Activated CD8-positive, alpha-beta T cell treated with anti-CD3 and anti-CD28 coated beads, Interleukin-2, amount 10 ng/mL, durations not matched to agents 7 days and 5 days (primary cell): ENCODE measurements around the gene MXI1. TPM values are rescaled to one million over a fixed set of nuclear protein-coding genes. Genes with fewer than 3 reads are reported as not detected.
A peak's percentile ranks its signal among the peaks of the same experiment; 100 is the strongest.

Source experiments
- ATAC-seq: fragments of 150-1000 bp; cut with Tn5 transposase; one replicate; pipeline ENCODE4 v1.10.0; 2021; ENCODE audit warnings: moderate library complexity
- CTCF ChIA-PET: fragments of 350-600 bp; sonication (Branson Sonifier 250); formaldehyde crosslinking; loops from one replicate; lab custom pipeline; 2021; ENCODE audit warnings: antibody characterized with exemption; lab: Charles Lee
- POLR2A ChIA-PET: fragments of 350-600 bp; sonication (Branson Sonifier 250); formaldehyde crosslinking; loops from one replicate; lab custom pipeline; 2021; ENCODE audit warnings: antibody characterized with exemption; lab: Charles Lee
- DNase-seq: peaks from one replicate; pipeline ENCODE4 v3.0.0-alpha.2; 2020
- H3K27ac Mint-ChIP-seq: one replicate; pipeline ENCODE4 v1.8.0; 2021; ENCODE audit warnings: mild to moderate bottlenecking, mixed read lengths
- H3K27me3 Mint-ChIP-seq: one replicate; pipeline ENCODE4 v1.8.0; 2021; ENCODE audit warnings: low read depth, mixed read lengths
- H3K36me3 Mint-ChIP-seq: one replicate; pipeline ENCODE4 v1.8.0; 2021; ENCODE audit warnings: low read depth, mixed read lengths
- H3K4me1 Mint-ChIP-seq: one replicate; pipeline ENCODE4 v1.8.0; 2021; ENCODE audit warnings: low read depth, mixed read lengths
- H3K4me3 Mint-ChIP-seq: one replicate; pipeline ENCODE4 v1.8.0; 2021; ENCODE audit warnings: mild to moderate bottlenecking, mixed read lengths
- H3K9me3 Mint-ChIP-seq: one replicate; pipeline ENCODE4 v1.8.0; 2022; ENCODE audit warnings: mixed read lengths; ENCODE audit not compliant: insufficient read depth
- total RNA-seq, 2 experiments: library from RNA; stranded (reverse); gene quantifications; one replicate each; pipeline ENCODE4 v1.2.3, GENCODE V29; 2021

Gene MXI1
- total RNA-seq, 2 experiments from 2014 or later: 11.3 to 12.3 TPM

DNA sequence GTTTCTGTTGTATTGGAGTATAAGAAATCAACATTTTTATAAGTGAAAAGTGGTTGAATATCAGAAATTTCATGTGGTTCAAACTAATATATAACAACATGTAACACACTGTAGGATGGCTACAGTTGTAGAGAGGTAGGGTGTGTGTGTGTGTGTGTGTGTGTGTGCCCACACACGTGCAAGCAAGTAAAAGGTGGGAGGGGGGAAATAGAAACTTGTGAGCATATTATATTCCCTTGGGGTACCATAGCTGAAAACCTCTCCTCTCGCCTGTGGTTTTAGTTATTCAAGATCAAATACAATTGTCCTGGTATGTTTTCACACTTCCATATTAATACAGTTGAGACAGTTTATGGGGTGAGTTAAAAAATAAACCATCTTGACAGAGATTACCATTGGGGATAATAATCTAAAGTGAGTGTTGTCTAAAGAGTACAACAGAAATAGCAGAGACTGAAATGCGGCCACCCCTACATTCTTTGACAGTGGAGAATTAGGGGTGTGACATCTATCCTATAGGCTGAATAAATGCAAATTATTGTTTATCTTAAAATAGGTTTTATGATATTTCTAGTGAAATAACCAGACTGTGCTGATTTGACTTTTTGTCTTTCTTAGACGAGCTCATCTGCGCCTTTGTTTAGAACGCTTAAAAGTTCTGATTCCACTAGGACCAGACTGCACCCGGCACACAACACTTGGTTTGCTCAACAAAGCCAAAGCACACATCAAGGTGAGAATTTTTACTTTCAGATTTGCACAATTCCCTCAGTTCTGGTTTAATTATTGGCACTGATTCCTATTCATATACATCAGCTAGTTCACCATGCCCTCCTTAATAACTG lies 71.4 kb downstream of the MXI1 start:
- peaks cover 20% of the 10 kb centered on the region for H3K4me1 Mint-ChIP-seq
- ATAC-seq (no peak), DNase-seq (no peak)
- H3K4me3 Mint-ChIP-seq: no peak overlapping the region
- H3K27me3 Mint-ChIP-seq: peaks cover 20% of the 10 kb centered on the region
- no peaks in the 10 kb centered on the region for H3K9me3 Mint-ChIP-seq
- no peak overlapping the region for H3K27ac Mint-ChIP-seq
- ChIA-PET POLR2A (interaction anchor here (0.6 kb wide), 1 partner anchor 68 kb away, joined by 3 read pairs; no protein-coding TSS in a partner anchor), CTCF (interaction anchor here (0.6 to 3.5 kb wide), 35 partner anchors 9 to 401 kb away, joined by 3 to 89 read pairs (median 4); partner anchors contain the start of gene MXI1)
- no peaks in the 10 kb centered on the region for H3K36me3 Mint-ChIP-seq

DNA sequence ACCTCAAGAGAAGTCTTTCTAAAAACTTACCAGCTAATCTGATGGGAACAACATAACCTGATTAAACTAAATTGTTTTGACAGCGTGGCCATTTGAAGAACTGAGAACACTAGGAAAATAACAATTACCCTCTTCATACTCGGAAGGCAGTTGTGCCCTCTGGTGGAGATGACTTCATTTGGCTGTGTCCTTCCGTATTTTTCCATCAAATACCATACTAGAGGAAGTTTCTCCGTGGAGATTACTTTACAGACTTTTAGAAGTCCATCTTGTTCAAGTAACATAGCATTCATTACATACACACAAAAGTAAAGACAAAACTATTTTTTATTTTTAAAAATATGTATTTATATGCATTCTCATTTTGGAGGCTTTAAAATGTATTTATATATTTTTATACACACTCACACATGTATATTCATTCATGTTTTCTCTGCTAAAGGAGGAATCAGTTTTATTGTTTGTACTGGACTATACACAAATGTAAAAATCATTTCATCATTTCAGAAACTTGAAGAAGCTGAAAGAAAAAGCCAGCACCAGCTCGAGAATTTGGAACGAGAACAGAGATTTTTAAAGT lies 72.1 kb downstream of the MXI1 start:
- DNase-seq (peak; percentile 58), ATAC-seq (peak; percentile 53)
- peaks cover 17% of the 10 kb centered on the region for H3K4me1 Mint-ChIP-seq
- ChIA-PET POLR2A (interaction anchor here (0.6 kb wide), 1 partner anchor 69 kb away, joined by 3 read pairs; no protein-coding TSS in a partner anchor), CTCF (interaction anchor here (0.6 to 3.5 kb wide), 33 partner anchors 10 to 402 kb away, joined by 3 to 89 read pairs (median 4); partner anchors contain the start of genes MXI1 and SMNDC1)
- H3K27ac Mint-ChIP-seq: no peak overlapping the region
- H3K4me3 Mint-ChIP-seq: no peak overlapping the region
- H3K36me3 Mint-ChIP-seq: peaks cover under 1% of the 10 kb centered on the region
- peaks cover 19% of the 10 kb centered on the region for H3K27me3 Mint-ChIP-seq
- no peaks in the 10 kb centered on the region for H3K9me3 Mint-ChIP-seq

DNA sequence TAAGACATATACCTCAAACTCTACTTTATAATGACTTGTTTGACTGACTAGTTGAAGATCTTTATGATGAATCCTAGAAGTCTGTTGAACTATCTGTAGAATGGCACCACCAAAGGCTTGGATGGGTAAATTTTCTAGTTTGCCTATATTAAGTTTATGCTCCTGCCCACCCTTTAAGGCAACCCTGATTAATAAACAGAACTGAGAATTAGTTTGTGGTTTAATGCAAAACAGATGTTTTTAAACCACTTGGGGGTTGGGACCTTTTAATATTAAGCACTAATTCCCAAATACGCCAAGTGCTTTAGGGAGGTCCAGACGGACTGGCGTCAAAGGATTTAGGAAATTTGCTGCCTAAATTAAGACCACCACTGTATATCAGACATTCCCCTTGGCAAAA lies 76.9 kb downstream of the MXI1 start:
- no peak overlapping the region for H3K4me3 Mint-ChIP-seq
- H3K4me1 Mint-ChIP-seq: peaks cover 2% of the 10 kb centered on the region
- ATAC-seq: no peak
- no peaks in the 10 kb centered on the region for H3K27me3 Mint-ChIP-seq
- DNase-seq: no peak
- peaks cover 17% of the 10 kb centered on the region for H3K36me3 Mint-ChIP-seq
- no peak overlapping the region for H3K27ac Mint-ChIP-seq
- CTCF ChIA-PET: interaction anchor here (0.6 to 4.1 kb wide), 3 partner anchors 12 to 146 kb away, joined by 3 to 17 read pairs (median 3); no protein-coding TSS in a partner anchor
- POLR2A ChIA-PET: no interaction called here
- no peaks in the 10 kb centered on the region for H3K9me3 Mint-ChIP-seq

DNA sequence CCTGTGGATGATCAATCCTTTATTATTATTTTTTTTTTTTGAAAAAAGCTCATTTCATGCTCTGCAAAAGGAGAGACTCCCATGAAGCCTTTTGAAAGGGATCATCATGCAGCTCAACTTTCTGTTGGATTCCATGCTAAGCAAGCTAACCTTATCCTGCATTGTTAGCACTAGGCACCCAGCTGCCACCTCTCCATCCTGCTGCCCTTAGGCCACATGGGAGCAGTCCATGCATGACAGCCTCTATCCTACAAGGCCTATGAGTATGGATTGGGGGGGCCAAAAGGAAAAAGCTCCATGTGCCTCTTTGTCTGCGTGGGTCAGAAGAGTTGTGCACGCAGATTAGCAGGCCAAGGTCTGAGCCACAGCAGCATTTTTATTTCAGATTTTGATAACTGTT lies 78.1 kb downstream of the MXI1 start:
- ChIA-PET POLR2A (interaction anchor here (0.6 to 1.5 kb wide), 2 partner anchors 22 to 283 kb away, joined by 3 read pairs; no protein-coding TSS in a partner anchor), CTCF (interaction anchor here (0.7 to 4.1 kb wide), 6 partner anchors 11 to 1752 kb away, joined by 3 to 17 read pairs (median 3); no protein-coding TSS in a partner anchor)
- ATAC-seq (no peak), DNase-seq (no peak)
- Mint-ChIP-seq H3K4me1 (no peaks in the 10 kb centered on the region), H3K27me3 (no peaks in the 10 kb centered on the region), H3K36me3 (peaks cover 21% of the 10 kb centered on the region), H3K9me3 (no peaks in the 10 kb centered on the region), H3K4me3 (no peak overlapping the region), H3K27ac (no peak overlapping the region)

DNA sequence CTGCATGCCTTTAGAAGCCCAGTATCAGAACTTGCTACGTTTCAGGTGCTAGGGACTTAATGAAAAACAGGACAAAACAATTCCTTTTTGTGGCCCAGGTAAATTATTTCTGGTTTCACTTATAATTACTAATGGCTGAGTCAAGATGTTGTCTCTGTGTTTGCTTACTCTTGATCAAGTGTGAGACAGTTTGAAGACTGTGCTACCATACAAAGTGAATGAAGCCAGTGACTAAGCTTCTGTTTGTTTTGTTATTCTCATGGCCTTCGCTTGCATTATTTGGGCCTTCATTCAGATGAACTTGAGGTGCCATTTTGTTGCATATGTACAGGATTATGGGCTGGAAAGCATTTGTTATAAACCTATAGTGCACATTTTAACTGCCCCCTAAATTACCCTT lies 79.4 kb downstream of the MXI1 start:
- DNase-seq (no peak), ATAC-seq (no peak)
- Mint-ChIP-seq H3K27me3 (no peaks in the 10 kb centered on the region), H3K9me3 (no peaks in the 10 kb centered on the region), H3K4me3 (no peak overlapping the region), H3K4me1 (no peaks in the 10 kb centered on the region), H3K36me3 (peaks cover 25% of the 10 kb centered on the region), H3K27ac (no peak overlapping the region)
- ChIA-PET CTCF (interaction anchor here (1.4 kb wide), 1 partner anchor 149 kb away, joined by 5 read pairs; no protein-coding TSS in a partner anchor), POLR2A (no interaction called here)

DNA sequence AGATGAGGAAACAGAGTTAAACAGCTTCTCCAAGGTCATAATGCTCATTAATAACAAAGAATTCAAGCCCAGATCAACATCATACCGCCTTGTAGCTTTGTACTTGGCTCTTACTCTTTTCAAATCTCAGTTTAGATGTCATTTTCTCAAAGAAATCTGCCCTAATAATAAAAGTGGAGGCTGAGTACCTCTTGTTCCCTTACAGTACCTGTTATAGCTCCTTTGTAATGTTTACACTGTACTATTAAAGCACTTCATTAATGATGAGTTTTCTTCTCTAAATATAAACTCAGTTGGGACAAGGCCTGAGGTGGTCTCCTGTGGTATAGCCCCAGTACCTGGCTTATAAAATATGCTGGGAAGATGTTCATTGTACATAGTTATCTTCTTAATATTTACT lies 89.6 kb downstream of the MXI1 start:
- DNase-seq (no peak), ATAC-seq (no peak)
- H3K27me3 Mint-ChIP-seq: no peaks in the 10 kb centered on the region
- peaks cover 73% of the 10 kb centered on the region for H3K36me3 Mint-ChIP-seq
- no peak overlapping the region for H3K27ac Mint-ChIP-seq
- peaks cover 25% of the 10 kb centered on the region for H3K4me1 Mint-ChIP-seq
- ChIA-PET CTCF (interaction anchor here (1.5 to 2.0 kb wide), 3 partner anchors 12 to 159 kb away, joined by 3 to 10 read pairs (median 6); no protein-coding TSS in a partner anchor), POLR2A (interaction anchor here (1.8 kb wide), 1 partner anchor 8 kb away, joined by 10 read pairs; the partner anchor contains the start of gene SMNDC1)
- H3K9me3 Mint-ChIP-seq: no peaks in the 10 kb centered on the region
- H3K4me3 Mint-ChIP-seq: no peak overlapping the region

DNA sequence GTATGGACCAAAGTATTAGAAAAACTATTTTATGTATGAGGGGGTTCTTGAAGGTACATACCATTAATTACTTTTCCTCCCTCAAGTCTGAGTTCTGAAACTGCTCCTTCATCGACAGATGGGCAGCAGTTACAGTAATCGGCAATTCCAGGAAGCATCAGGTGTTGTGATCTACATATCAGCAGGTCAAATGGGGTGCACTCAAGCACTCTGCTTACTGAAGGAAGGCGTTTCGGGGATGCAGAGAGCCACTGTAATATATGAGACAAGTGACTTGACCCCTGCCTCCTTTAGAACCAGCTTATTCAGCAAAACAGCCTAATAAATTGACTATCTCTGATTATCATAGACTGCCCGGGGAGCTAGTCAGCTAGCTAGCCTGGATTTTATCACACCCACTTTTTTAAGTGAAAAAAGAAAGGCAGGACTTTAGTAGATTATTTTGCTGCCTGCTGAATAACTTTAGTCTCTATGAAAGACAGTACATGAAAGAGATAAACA lies 93.1 kb downstream of the MXI1 start:
- CTCF ChIA-PET: interaction anchor here (1.7 to 1.8 kb wide), 2 partner anchors 91 to 372 kb away, joined by 4 to 7 read pairs; no protein-coding TSS in a partner anchor
- H3K27ac Mint-ChIP-seq: no peak overlapping the region
- peaks cover 47% of the 10 kb centered on the region for H3K4me1 Mint-ChIP-seq
- no peaks in the 10 kb centered on the region for H3K27me3 Mint-ChIP-seq
- no peak overlapping the region for H3K4me3 Mint-ChIP-seq
- no peak for DNase-seq
- POLR2A ChIA-PET: interaction anchor here (0.5 kb wide), 1 partner anchor 122 kb away, joined by 3 read pairs; no protein-coding TSS in a partner anchor
- no peaks in the 10 kb centered on the region for H3K9me3 Mint-ChIP-seq
- no peak for ATAC-seq
- peaks cover 68% of the 10 kb centered on the region for H3K36me3 Mint-ChIP-seq

DNA sequence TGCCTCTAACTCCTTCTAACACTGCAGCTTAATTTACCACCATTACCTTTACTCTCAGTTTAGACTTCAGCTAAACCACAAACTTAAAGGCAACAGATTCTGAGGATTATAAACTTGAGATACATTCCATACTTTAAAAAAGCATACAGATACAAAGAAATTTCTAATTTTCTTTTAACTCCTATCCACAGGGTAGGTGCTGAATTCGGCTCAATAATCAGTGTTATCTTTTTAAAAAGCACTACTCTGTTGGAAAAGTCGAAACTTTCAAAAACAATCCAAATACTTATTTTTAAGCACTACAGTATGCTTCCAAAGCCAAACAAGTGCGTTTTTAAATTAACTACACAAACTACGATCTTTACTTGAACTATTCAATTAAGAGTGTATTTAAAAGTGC lies 96.3 kb downstream of the MXI1 start:
- Mint-ChIP-seq H3K27ac (peak overlapping the region; percentile 85), H3K36me3 (peaks cover 45% of the 10 kb centered on the region), H3K27me3 (no peaks in the 10 kb centered on the region), H3K4me1 (peaks cover 51% of the 10 kb centered on the region), H3K9me3 (no peaks in the 10 kb centered on the region), H3K4me3 (peak overlapping the region; percentile 95)
- ChIA-PET POLR2A (interaction anchor here (0.6 to 2.2 kb wide), 4 partner anchors 7 to 292 kb away, joined by 3 to 10 read pairs (median 4); partner anchors contain the start of gene SMC3), CTCF (interaction anchor here (1.0 to 5.8 kb wide), 10 partner anchors 8 to 304 kb away, joined by 3 to 64 read pairs (median 20); partner anchors contain the start of gene SMC3)
- no peak for DNase-seq
- ATAC-seq: no peak

DNA sequence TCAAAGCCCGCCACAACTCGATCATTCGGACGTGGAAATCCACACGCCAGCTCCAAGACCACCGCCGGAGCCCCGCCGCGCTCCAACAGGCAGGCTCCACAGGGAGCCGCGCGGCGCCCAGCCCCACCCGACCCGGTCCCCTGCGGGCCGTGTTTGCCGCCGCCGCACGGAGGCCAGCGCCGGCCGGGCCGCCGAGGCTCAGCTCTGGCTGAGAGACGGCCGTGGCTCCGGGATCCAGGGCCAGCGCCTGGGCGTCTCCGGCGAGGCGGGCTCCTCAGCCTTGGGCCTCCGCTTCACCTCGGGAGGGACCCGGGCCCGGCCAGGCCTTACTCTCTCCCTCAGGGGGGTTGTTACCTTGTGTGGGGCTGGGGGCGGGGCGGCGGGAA lies 97.0 kb downstream of the MXI1 start:
- Mint-ChIP-seq H3K27ac (peak overlapping the region; percentile 97), H3K9me3 (no peaks in the 10 kb centered on the region), H3K27me3 (no peaks in the 10 kb centered on the region), H3K4me1 (peaks cover 48% of the 10 kb centered on the region), H3K4me3 (peak overlapping the region; percentile 95), H3K36me3 (peaks cover 38% of the 10 kb centered on the region)
- CTCF ChIA-PET: interaction anchor here (1.0 to 5.8 kb wide), 23 partner anchors 9 to 367 kb away, joined by 3 to 64 read pairs (median 6); partner anchors contain the start of gene SMC3
- peak; percentile 75 for ATAC-seq
- no peak for DNase-seq
- POLR2A ChIA-PET: interaction anchor here (0.6 to 2.2 kb wide), 5 partner anchors 8 to 292 kb away, joined by 3 to 10 read pairs (median 3); no protein-coding TSS in a partner anchor

DNA sequence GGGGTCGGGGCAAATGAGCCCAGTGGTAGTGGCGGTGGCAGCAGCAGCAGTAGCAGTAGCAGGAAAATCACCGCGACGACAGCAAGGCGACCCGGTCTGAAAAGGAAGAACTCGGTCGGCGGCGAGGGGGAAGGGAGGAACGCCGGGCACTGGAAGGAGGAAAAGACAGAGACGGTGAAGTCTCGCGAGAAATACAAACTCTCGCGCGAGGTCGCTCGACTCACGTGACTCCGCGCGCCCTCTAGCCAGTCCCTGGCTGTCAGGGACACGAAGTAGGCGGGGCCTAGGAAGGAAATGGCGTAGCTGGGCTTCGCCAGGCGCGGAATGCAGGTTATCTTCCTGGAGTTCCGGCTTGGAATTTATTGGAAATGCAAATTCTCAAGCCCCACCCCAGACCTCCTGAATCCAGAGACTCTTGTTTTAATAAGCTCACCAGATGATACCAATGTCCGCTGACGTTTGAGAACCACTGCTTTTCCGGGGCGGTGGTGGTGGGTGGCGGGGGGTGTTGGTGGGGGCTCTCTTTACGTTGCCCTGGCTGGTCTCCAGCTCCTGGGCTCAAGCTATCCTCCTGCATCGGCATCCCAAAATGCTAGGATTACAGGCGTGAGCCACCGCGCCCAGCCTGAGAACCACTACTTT lies 97.5 kb downstream of the MXI1 start, which contains the start of gene SMNDC1:
Gene SMNDC1, minus strand, starts transcription at position 141 of the 642 bp plus-strand sequence. CDS start 1,333 bp downstream, outside the sequence.
- peak; percentile 98 for DNase-seq
- H3K27ac Mint-ChIP-seq: peak within 1 kb of the TSS; percentile 97
- H3K27me3 Mint-ChIP-seq: peaks cover under 1% of the 10 kb centered on the region
- H3K4me1 Mint-ChIP-seq: peaks cover 47% of the 10 kb centered on the region
- POLR2A ChIA-PET: interaction anchor here (0.7 to 2.2 kb wide), 9 partner anchors 9 to 264 kb away, joined by 3 to 10 read pairs (median 4); no protein-coding TSS in a partner anchor
- H3K4me3 Mint-ChIP-seq: peak within 1 kb of the TSS; percentile 95
- H3K36me3 Mint-ChIP-seq: peaks cover 37% of the 10 kb centered on the region
- CTCF ChIA-PET: interaction anchor here (0.7 to 5.8 kb wide), 33 partner anchors 9 to 548 kb away, joined by 3 to 64 read pairs (median 5); partner anchors contain the start of gene SMC3
- H3K9me3 Mint-ChIP-seq: no peaks in the 10 kb centered on the region
- ATAC-seq: peak; percentile 93
